ENCODE measurements around the gene OCIAD1. TPM values are rescaled to one million over a fixed set of nuclear protein-coding genes. Genes with fewer than 3 reads are reported as not detected.

OCIAD1 gene
- total RNA-seq, 2 donors from 2014 or later: 148 to 152 TPM

GRCh38 chr4:48854982-48855381 is 24.1 kb downstream of the OCIAD1 start:
- H3K36me3 Mint-ChIP-seq (ENCODE audit: low read depth): peaks cover 75% of the 10 kb centered on the region
- Histone ChIP-seq H3K27me3 (ENCODE audit: control insufficient read depth, insufficient read depth, low read length, poor library complexity, severe bottlenecking) (no peaks in the 10 kb centered on the region), H3K27ac (ENCODE audit: low read depth, low read length) (no peak overlapping the region), H3K9ac (ENCODE audit: extremely low read depth, low read length, poor library complexity, severe bottlenecking) (no peak overlapping the region), H3K36me3 (ENCODE audit: control insufficient read depth, insufficient read depth, low read length) (peaks cover 88% of the 10 kb centered on the region), H3K4me3 (ENCODE audit: low read length) (no peak overlapping the region), H3K9me3 (ENCODE audit: control insufficient read depth, low read length) (no peaks in the 10 kb centered on the region), H3K4me1 (ENCODE audit: control insufficient read depth, insufficient read depth, low read length) (no peaks in the 10 kb centered on the region)
- no peak overlapping the region for H3K4me3 Mint-ChIP-seq
- H3K4me1 Mint-ChIP-seq: no peaks in the 10 kb centered on the region
- WGBS, 2 experiments (ENCODE audit: insufficient coverage in 1 of 2, insufficient read length in 1 of 2): 96 to 100% methylated on average over 1 of the region's 2 CpGs
- DNase-seq: no peak
- TF ChIP-seq, protein P1, sequence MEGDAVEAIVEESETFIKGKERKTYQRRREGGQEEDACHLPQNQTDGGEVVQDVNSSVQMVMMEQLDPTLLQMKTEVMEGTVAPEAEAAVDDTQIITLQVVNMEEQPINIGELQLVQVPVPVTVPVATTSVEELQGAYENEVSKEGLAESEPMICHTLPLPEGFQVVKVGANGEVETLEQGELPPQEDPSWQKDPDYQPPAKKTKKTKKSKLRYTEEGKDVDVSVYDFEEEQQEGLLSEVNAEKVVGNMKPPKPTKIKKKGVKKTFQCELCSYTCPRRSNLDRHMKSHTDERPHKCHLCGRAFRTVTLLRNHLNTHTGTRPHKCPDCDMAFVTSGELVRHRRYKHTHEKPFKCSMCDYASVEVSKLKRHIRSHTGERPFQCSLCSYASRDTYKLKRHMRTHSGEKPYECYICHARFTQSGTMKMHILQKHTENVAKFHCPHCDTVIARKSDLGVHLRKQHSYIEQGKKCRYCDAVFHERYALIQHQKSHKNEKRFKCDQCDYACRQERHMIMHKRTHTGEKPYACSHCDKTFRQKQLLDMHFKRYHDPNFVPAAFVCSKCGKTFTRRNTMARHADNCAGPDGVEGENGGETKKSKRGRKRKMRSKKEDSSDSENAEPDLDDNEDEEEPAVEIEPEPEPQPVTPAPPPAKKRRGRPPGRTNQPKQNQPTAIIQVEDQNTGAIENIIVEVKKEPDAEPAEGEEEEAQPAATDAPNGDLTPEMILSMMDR (conservative IDR thresholded peaks at IDR 0.05): no peak
- H3K27me3 Mint-ChIP-seq (ENCODE audit: insufficient read depth): no peaks in the 10 kb centered on the region
- H3K27ac Mint-ChIP-seq: no peak overlapping the region
- no peaks in the 10 kb centered on the region for H3K9me3 Mint-ChIP-seq

DNA sequence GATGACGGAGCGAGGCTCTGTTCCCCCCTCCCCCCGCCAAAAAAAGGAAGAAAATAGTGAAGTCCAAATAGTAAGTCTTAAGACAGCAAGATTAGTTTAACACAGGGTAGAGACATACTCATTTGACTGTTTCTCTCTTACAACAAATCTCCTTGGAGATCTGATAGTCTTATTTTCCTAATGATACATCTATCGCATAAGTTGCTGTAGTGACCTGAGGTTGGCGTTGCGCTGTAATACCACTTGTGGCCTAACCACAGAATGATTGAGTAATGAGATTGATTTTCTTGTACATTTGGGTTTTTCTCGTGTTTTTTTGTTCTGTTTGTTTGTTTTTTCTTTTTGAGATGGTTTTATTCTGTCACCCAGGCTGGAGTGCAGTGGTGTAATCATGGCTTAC is 27.2 kb downstream of the OCIAD1 start:
- no peak overlapping the region for H3K9ac ChIP-seq (ENCODE audit: extremely low read depth, low read length, poor library complexity, severe bottlenecking)
- no peaks in the 10 kb centered on the region for H3K27me3 Mint-ChIP-seq (ENCODE audit: insufficient read depth)
- no peak overlapping the region for H3K27ac Mint-ChIP-seq
- no peak overlapping the region for H3K27ac ChIP-seq (ENCODE audit: low read depth, low read length)
- no peaks in the 10 kb centered on the region for H3K4me1 ChIP-seq (ENCODE audit: control insufficient read depth, insufficient read depth, low read length)
- TF ChIP-seq, protein P1 (conservative IDR thresholded peaks at IDR 0.05): peak; percentile 23
- H3K9me3 ChIP-seq (ENCODE audit: control insufficient read depth, low read length): no peaks in the 10 kb centered on the region
- 94 to 100% methylated on average over 2 to 7 of the region's 7 CpGs for WGBS, 2 experiments (ENCODE audit: insufficient coverage in 1 of 2, insufficient read length in 1 of 2)
- no peak overlapping the region for H3K4me3 ChIP-seq (ENCODE audit: low read length)
- DNase-seq: no peak
- H3K36me3 Mint-ChIP-seq (ENCODE audit: low read depth): peaks cover 56% of the 10 kb centered on the region
- H3K36me3 ChIP-seq (ENCODE audit: control insufficient read depth, insufficient read depth, low read length): peaks cover 75% of the 10 kb centered on the region
- H3K4me1 Mint-ChIP-seq: no peaks in the 10 kb centered on the region
- H3K4me3 Mint-ChIP-seq: no peak overlapping the region
- H3K9me3 Mint-ChIP-seq: no peaks in the 10 kb centered on the region
- H3K27me3 ChIP-seq (ENCODE audit: control insufficient read depth, insufficient read depth, low read length, poor library complexity, severe bottlenecking): no peaks in the 10 kb centered on the region

GRCh38 chr4:48862038-48862437 is 31.1 kb downstream of the OCIAD1 start:
- H3K27me3 Mint-ChIP-seq (ENCODE audit: insufficient read depth): peaks cover 1% of the 10 kb centered on the region
- H3K4me3 Mint-ChIP-seq: no peak overlapping the region
- H3K4me1 Mint-ChIP-seq: no peaks in the 10 kb centered on the region
- H3K27ac ChIP-seq (ENCODE audit: low read depth, low read length): no peak overlapping the region
- H3K27ac Mint-ChIP-seq: no peak overlapping the region
- peaks cover 10% of the 10 kb centered on the region for H3K9me3 Mint-ChIP-seq
- 93% methylated on average over 3 of the region's 3 CpGs; no CpG with 5 or more reads in 1 of the 2 experiments for whole genome bisulfite sequencing, 2 experiments (ENCODE audit: insufficient coverage in 1 of 2, insufficient read length in 1 of 2)
- H3K36me3 ChIP-seq (ENCODE audit: control insufficient read depth, insufficient read depth, low read length): peaks cover 39% of the 10 kb centered on the region
- H3K9me3 ChIP-seq (ENCODE audit: control insufficient read depth, low read length): peaks cover 6% of the 10 kb centered on the region
- H3K9ac ChIP-seq (ENCODE audit: extremely low read depth, low read length, poor library complexity, severe bottlenecking): no peak overlapping the region
- peaks cover 31% of the 10 kb centered on the region for H3K36me3 Mint-ChIP-seq (ENCODE audit: low read depth)
- H3K4me3 ChIP-seq (ENCODE audit: low read length): no peak overlapping the region
- H3K4me1 ChIP-seq (ENCODE audit: control insufficient read depth, insufficient read depth, low read length): no peaks in the 10 kb centered on the region
- TF ChIP-seq, protein P1 (conservative IDR thresholded peaks at IDR 0.05): no peak
- H3K27me3 ChIP-seq (ENCODE audit: control insufficient read depth, insufficient read depth, low read length, poor library complexity, severe bottlenecking): no peaks in the 10 kb centered on the region
- DNase-seq: no peak
